ENCODE data around the gene SLC39A9. TPM values are rescaled to one million over a fixed set of nuclear protein-coding genes. Genes with fewer than 3 reads are reported as not detected.

The SLC39A9 gene
- total and polyA plus RNA-seq, 4 donors = 20.5 to 74.9 (median 43.4) TPM

- H3K27me3 ChIP-seq (ENCODE audit: control insufficient read depth in 3 of 3, insufficient read depth in 3 of 3, low read length in 2 of 3) = peaks cover 0 to 23% (median 13%) of the 10 kb centered on the region in 3 donors
- H3K4me3 ChIP-seq = no peak overlapping the region
- DNase-seq = no peak
- H3K9ac ChIP-seq (ENCODE audit: insufficient read depth in 1 of 2, low read length in 2 of 2) = no peak overlapping the region
- ATAC-seq (ENCODE audit: insufficient read depth, low FRiP score) = no peak
- no peak overlapping the region for H3K27ac ChIP-seq (ENCODE audit: low read depth in 1 of 2, low read length in 1 of 2)
- WGBS, 2 donors = 85 to 90% methylated on average over 7 of the region's 7 CpGs
- no peaks in the 10 kb centered on the region for H3K9me3 ChIP-seq (ENCODE audit: control insufficient read depth in 4 of 4, insufficient read depth in 3 of 4, low read length in 3 of 4)
- TF ChIP-seq CTCF (IDR thresholded peaks at IDR 0.05; ENCODE audit: control extremely low read depth, extremely low read depth) = no peak
- no peaks in the 10 kb centered on the region for H3K36me3 ChIP-seq (ENCODE audit: control insufficient read depth in 4 of 4, insufficient read depth in 4 of 4, low read length in 4 of 4)
- H3K4me1 ChIP-seq (ENCODE audit: control insufficient read depth in 5 of 5, insufficient read depth in 5 of 5, low read length in 5 of 5) = no peaks in the 10 kb centered on the region
Measured at GRCh38 chr14:69490219-69490918, 91.9 kb downstream of the SLC39A9 start.

GRCh38 chr14:69491193-69491592, 92.7 kb downstream of the SLC39A9 start:
- no peaks in the 10 kb centered on the region for H3K4me1 ChIP-seq (ENCODE audit: control insufficient read depth in 5 of 5, insufficient read depth in 5 of 5, low read length in 5 of 5)
- H3K9me3 ChIP-seq (ENCODE audit: control insufficient read depth in 4 of 4, insufficient read depth in 3 of 4, low read length in 3 of 4) = no peaks in the 10 kb centered on the region
- no peak overlapping the region for H3K4me3 ChIP-seq
- no peak for ATAC-seq (ENCODE audit: insufficient read depth, low FRiP score)
- no peak for DNase-seq
- no peak overlapping the region for H3K9ac ChIP-seq (ENCODE audit: insufficient read depth in 1 of 2, low read length in 2 of 2)
- 88 to 91% methylated on average over 3 of the region's 3 CpGs for WGBS, 2 donors
- H3K36me3 ChIP-seq (ENCODE audit: control insufficient read depth in 4 of 4, insufficient read depth in 4 of 4, low read length in 4 of 4) = no peaks in the 10 kb centered on the region
- no peak overlapping the region for H3K27ac ChIP-seq (ENCODE audit: low read depth in 1 of 2, low read length in 1 of 2)
- H3K27me3 ChIP-seq (ENCODE audit: control insufficient read depth in 3 of 3, insufficient read depth in 3 of 3, low read length in 2 of 3) = peaks cover 0 to 14% (median 5%) of the 10 kb centered on the region in 3 donors
- no peak for TF ChIP-seq CTCF (IDR thresholded peaks at IDR 0.05; ENCODE audit: control extremely low read depth, extremely low read depth)

- Histone ChIP-seq H3K27me3 (ENCODE audit: control insufficient read depth in 3 of 3, insufficient read depth in 3 of 3, low read length in 2 of 3) (peaks cover 0 to 5% (median under 1%) of the 10 kb centered on the region in 3 donors), H3K27ac (ENCODE audit: low read depth in 1 of 2, low read length in 1 of 2) (no peak overlapping the region), H3K4me3 (no peak overlapping the region), H3K9ac (ENCODE audit: insufficient read depth in 1 of 2, low read length in 2 of 2) (no peak overlapping the region), H3K4me1 (ENCODE audit: control insufficient read depth in 5 of 5, insufficient read depth in 5 of 5, low read length in 5 of 5) (no peaks in the 10 kb centered on the region), H3K9me3 (ENCODE audit: control insufficient read depth in 4 of 4, insufficient read depth in 3 of 4, low read length in 3 of 4) (no peaks in the 10 kb centered on the region), H3K36me3 (ENCODE audit: control insufficient read depth in 4 of 4, insufficient read depth in 4 of 4, low read length in 4 of 4) (no peaks in the 10 kb centered on the region)
- WGBS, 2 donors = 83 to 92% methylated on average over 4 of the region's 4 CpGs
- no peak for TF ChIP-seq CTCF (IDR thresholded peaks at IDR 0.05; ENCODE audit: control extremely low read depth, extremely low read depth)
- DNase-seq (no peak), ATAC-seq (ENCODE audit: insufficient read depth, low FRiP score) (no peak)
Measured at GRCh38 chr14:69493038-69493437, 94.5 kb downstream of the SLC39A9 start.

Measured in lung (tissue), 12 donors.